HG02938 (cell line): ENCODE results near the gene SCFD1.
A peak's percentile ranks its signal among the peaks of the same experiment; 100 is the strongest.
"Not testable (repeated sequence)": the region's sequence is repeated elsewhere in the genome, so short reads cannot be mapped to it uniquely, and the experiment has no call there.

Experiments
- ATAC-seq: cut with Tn5 transposase; IDR thresholded peaks from one replicate; pipeline ENCODE4 v1.9.1; 2021; ENCODE audit warnings: mild to moderate bottlenecking, moderate library complexity; ENCODE audit not compliant: unreplicated experiment

The SCFD1 gene

DNA sequence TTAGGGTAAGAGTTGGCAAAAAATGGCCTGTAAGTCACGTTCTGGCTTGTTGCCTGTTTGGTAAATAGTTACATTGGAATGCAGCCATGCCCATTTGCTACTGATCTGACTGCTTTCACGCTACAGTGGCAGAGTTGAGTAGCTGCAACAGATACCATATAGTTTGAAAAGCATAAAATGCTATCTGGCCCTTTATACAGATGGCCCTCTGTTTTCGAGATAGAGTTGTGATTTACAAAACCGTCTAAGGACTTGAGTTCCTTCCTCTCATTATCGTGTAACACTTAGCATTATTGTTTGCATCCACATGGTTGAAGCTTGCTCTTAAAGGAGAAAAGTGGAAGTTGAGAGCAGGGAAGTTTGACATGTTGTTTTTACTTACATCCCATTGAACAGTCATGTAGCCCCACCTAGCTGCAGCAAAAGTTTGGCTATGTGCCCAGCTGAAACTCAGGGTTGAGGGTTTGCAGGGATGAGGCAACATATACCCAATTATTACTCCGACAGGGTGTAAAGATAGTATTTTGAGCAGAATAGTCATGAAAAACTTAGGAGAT is 11.3 kb upstream of the SCFD1 start:
- ATAC-seq: no peak

DNA sequence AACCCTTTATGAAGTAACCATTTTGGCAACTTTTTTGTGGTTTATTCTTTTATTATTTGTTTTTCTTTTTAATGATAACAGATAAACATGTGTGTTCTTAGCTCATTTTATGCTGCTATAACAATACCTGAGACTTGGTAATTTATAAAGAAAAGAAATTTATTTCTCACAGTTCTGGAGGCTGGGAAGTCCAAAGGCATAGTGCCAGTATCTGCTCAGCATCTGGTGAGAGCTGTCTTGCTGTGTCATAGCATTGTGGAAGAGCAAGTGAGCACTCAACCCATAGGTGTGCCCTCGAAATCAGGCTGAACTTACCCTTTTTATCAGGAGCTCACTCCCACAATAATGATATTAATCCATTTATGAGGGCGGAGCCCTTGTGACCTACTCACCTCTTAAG is 8.0 kb upstream of the SCFD1 start:
- no peak for ATAC-seq

DNA sequence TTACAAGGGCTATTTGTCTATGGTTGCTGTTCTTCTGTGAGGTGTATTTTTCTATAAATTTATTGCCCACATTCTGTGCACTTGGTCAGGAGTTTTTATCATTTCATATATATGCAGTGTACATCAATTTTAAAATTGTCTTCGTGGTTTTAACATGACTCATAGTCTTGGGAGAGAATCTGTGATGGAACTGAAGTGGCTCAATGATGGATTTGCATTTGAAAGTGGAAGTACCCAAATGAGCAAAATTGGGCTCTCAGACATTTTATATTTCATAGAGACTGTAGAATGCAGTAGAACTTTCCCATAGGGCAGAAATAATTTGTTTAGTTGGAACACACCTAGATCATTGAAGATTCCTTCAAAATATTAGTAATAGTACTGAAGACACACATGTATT is 1.9 kb upstream of the SCFD1 start:
- ATAC-seq: peak; percentile 49

DNA sequence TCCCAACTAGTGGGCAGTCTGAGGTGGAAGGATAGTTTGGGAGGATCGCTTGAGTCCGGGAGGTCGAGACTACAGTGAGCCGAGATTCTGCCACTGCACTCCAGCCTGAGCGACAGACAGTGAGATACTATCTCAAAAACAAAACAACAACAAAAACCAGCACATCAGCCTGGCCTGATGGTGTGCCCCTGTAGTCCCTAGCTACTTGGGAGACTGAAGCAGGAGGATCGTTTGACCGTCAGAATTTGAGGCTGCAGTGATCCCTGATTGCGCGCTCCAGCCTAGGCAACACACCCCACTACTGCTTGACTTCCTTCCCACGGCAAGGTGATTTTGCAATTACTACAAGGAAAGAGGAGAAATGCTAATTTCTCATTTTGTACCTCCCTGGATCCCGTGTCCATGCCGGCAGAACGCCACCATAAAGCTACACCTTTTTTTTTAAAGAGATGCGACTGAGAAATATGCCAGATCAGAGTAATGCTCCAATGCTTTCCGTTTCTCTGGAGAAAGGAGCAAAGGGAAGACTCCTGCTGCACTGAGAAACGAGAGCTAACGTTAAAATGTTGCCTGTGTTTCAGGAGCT is 672 bp upstream of the SCFD1 start:
- peak; percentile 8 for ATAC-seq

DNA sequence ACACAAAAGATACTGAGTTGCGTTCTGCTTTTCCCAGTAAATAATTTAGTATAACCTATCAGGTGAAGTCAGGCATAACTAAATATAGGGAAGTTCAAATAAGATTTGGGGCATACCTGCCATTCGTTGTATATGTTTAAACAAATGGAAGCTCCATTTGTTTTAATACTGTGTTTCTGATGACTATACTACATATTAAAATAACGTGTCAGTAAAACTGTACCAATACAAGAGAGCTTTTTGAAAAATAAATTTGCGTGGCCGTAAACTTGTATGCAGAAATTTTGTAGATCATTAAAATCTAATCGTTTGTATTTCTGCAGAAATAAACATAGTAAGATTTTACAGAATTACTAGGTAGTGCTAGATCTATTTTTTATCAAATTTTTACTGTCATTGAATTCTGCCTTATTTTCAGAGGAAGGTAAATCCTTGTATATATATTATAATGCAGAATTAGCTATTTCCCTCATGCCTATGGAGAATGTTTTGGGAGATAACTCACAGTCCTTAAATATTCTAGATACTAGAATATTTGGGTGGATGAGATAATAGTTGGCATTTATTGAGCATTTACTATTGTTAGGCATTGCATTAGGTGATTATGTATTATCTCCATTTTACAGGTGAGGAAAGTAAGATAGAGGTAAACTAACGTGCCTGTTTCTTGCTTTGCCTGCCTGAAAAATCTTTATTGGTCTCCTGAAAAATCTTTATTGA is 1.5 kb downstream of the SCFD1 start:
- ATAC-seq: no peak

DNA sequence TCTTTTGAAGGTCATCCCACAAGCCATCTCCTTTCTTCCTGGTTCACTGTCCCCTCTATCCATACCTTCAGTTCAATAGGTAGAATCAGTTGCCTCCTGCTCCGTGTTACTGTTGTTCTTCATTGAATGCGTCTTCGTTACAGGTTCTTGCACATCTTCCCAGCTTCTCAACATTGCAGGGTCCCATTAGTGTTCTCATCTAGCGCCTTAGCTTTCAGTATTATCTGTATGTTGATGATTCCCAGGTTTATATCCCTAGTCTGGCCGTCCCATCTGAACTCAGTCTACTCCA is 2.0 kb downstream of the SCFD1 start:
- ATAC-seq: no peak

DNA sequence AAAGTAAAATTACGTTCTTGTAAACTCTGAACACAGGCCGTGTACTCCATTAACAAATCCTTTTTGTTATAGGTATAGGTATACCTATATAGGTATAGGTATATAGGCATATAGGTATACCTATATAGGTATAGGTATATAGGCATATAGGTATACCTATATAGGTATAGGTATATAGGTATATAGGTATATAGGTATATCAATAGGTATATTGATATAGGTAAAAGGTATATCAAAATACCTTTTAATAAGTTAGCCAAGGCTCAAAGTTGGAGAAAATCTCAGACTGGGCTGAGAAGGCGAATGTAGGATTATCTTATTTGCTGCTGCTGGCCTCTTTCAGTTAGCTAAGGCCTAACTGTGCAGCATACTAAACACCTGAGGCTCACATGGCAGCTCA is 3.4 kb downstream of the SCFD1 start:
- ATAC-seq: no peak

DNA sequence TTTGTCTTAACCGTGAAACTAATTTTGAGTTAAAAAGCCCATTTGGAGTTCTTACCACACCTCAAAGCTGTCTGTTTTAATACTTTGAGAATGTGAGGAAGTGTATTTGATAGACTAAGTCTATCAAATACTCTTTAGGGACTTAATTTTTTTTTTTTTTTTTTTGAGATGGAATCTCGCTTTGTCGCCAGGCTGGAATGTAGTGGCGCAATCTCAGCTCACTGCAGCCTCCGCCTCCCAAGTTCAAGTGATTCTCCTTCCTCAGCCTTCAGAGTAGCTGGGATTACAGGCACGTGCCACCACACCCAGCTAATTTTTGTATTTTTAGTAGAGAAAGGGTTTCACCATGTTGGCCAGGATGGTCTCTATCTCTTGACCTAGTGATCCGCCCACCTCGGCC is 7.3 kb downstream of the SCFD1 start:
- ATAC-seq: not testable (repeated sequence)

DNA sequence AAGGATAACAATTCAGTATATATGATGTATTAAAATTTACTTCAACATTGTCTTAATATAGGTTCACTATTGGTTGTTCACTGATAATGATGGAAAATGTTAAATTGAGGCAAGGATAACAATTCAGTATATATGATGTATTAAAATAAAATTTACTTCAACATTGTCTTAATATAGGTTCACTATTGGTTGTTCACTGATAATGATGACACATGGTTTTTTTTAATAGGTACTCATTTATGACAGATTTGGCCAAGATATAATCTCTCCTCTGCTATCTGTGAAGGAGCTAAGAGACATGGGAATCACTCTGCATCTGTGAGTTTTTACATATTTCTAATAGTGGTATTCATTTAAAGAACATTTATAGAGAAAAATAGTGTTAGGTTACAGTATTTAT is 8.1 kb downstream of the SCFD1 start:
- ATAC-seq: no peak

DNA sequence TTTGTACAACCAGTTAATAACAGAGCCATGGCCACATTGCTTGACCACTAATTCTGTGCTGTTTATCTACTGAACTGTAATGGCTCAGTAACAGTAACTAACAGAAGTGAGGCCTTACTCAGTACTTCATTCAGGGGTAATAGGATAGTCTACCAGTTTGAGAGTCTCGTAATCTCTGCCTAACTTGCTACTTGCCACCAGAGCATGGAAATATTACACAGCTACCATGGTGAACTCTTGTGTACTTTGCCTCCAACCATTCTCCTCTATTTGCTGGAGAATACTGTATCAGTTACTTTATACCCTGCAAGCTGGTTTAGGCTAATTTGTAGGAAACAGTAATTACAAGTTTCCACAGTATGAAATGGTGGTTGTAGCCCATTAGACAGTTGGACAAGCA is 10.6 kb downstream of the SCFD1 start:
- no peak for ATAC-seq

DNA sequence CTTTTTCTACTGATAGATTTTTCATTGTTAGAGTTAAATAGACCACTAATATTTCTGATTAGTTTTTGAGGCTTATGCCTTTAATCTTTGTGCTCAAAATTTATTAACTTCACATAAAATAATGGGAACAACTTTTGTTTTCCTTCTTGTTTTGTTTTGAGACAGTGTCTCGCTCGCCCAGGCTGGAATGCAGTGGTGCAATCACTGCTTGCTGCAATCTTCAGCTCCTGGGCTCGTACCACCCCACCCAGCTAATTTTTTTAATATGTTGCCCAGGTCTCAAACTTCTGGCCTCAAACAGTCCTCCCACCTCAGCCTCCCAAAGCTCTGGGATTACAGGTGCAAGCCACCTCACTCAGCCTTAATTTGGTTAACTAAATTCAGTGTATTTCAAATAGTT is 16.8 kb downstream of the SCFD1 start:
- no peak for ATAC-seq

DNA sequence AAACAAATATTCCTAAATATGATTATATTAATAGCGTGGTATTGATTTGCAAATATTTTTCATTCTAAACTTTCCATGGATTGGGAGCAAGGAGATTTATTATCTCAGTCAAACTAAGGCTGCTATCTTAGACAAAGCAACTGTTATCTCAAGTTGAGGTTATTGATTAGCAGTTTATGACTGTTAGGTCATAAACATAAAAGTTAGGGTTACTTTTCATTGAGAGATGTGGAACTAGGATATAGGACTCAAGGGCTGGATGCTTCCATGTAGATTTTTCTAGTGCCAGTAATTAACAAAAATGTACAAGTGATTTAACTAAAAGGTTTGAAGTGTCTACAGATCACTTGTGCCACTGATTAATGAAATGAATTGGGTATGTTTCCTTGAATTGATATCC is 19.1 kb downstream of the SCFD1 start:
- no peak for ATAC-seq

DNA sequence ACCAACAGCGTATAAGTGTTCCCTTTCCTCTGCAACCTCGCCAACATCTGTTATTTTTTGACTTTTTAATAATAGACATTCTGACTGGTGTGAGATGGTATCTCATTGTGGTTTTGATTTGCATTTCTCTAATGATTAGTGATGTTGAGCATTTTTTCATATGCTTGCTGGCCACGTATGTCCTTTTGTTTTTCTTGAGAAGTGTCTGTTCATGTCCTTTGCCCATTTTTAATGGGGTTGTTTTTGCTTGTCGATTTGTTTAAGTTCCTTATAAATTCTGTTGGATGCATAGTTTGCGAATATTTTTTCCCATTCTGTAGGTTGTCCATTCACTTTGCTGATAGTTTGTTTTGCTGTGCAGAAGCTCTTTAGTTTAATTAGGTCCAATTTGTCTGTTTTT is 22.3 kb downstream of the SCFD1 start:
- not testable (repeated sequence) for ATAC-seq

DNA sequence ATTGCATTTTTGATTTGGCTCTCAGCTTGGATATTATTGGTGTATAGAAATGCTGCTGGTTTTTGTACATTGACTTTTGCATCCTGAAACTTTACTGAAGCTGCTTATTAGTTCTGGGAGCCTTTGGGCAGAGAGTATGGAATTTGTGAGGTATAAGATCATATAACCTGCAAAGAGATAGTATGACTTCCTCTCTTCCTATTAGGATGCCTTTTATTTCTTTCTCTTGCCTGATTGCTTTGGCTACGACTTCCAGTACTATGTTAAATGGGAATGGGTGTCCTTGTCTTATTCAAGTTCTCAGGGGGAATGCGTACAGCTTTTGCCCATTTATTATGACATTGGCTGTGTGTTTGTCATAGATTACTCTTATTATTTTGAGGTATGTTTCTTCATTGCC is 23.5 kb downstream of the SCFD1 start:
- no peak for ATAC-seq

DNA sequence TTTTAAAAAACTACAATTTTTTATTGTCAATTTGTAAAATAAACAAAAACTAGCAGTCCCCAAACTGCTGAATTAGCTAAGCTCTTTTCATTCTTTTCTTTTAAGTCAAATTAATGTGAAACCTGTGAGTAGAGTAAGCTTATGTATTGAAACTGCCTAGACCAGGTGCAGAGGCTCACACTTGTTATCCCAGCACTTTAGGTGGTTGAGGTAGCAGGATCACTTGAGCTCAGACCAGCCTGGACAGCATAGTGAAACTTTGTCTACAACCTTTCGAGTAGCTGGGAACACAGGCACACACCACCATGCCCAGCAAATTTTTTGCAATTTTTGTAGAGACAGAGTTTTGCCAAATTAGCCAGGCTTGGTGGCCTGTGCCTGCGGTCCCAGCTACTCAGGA is 26.4 kb downstream of the SCFD1 start:
- ATAC-seq: no peak

DNA sequence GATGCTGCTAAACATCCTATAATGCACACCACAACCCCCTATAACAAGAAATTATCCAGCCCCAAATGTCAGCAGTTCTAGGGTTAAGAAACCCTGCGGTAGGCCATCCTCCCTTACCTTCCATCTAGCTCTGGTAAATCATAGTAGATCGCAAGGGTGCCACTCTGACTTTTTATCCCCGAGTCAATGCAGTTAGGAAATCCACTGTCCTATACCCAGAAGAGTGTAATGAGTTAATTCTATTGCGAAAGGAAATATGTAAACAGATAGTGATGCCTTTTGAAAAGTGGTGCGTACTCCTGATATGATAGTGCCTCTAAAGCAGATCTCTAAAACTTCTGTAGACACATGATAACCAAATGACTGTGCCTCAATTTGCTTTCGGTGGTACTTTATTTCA is 29.8 kb downstream of the SCFD1 start:
- no peak for ATAC-seq

DNA sequence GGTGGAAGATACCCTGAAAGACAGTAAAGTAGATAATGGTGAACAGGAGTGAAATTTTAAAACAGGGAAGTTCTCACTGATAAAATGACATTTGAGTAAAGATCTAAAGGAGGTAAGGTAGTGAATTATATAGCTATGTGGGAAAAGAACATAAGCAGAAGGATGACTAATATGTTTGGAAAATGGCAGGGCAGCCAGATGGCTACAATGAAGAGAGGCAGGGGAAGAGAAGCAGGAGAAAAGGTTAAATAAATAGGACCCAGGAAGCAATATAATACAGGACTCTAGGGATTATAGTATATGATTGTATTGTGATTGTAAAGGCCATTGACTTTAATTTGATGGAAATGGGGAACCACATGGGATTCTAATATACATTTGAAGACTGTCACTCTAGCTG is 33.0 kb downstream of the SCFD1 start:
- no peak for ATAC-seq

DNA sequence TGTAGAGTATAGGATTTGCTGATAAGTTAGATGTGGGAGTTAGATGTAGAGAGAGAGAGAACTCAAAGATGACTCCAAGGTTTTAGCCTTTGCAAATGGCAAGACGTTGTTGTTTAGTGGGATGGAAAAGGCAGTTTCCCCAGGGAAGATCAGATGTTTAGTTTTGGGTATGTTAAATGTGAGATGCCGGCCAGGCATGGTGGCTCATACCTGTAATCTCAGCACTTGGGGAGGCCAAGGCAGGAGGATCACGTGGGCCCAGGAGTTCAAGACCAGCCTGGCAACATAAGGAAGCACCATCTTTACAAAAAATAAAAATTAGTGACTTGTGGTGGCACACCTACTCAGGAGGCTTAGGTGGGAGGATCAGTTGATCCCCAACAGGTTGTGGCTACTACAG is 33.5 kb downstream of the SCFD1 start:
- no peak for ATAC-seq

DNA sequence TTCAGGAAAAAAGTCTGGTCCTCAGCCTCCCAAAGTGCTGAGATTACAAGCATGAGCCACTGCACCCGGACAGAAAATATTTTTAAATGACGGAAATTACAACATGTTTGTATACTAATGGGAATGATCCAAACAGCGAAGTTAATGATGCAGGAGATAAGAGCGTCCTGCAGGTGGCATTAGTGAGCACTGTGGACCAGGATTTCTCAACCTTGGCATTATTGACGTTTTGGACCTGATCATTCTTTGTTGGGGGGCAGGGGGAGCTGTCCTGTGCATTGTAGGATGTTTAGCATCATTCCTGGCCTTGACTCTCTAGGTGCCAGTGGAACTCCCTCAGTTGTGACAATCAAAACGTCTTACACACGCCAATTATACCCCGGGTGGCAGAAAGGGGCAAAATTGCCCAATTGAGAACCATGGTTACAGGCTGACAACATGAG is 34.1 kb downstream of the SCFD1 start:
- ATAC-seq: no peak

DNA sequence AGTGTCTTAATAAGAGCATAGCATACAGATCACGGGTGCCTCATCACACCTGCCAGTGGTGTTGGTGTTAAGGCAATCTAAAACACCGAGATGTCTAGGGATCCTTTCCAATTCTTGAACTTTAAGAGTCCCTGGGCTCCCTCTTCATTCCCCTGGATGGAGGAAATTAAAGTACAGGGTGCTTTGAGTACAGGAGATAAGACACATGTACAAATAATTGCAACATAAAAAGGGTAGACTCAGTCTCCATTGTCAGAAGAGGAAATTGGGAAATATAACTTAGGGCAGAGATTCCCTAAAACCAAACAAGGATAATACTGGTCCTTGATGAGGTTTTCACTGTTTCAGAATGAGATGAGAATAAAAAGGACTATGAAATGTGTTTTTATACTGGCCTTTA is 34.9 kb downstream of the SCFD1 start:
- no peak for ATAC-seq

DNA sequence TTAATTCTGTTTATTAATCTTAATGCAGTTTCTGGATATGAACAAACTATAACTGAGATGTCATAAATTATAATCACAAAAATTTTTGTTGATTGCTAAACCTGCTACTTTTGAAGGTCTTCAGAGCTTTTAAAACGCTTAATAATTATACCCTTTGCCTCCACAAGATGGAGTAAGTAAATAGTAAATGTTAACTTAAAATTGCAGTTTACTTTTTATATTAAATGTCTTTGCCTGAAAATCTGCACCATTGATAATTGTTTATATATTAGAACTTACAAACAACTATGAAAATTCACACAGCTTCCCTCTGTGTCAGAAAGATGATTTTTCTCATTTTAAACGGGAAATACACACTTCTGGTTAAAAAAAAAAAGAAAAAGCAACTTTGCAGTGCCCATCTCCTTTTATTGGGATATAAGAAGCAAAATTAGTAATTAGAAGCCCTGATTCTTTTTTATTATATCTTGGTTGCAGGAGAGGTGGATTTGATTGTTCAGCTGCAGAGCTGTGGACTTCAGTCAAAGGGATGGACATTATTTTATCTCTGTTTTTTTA is 35.6 kb downstream of the SCFD1 start:
- no peak for ATAC-seq

DNA sequence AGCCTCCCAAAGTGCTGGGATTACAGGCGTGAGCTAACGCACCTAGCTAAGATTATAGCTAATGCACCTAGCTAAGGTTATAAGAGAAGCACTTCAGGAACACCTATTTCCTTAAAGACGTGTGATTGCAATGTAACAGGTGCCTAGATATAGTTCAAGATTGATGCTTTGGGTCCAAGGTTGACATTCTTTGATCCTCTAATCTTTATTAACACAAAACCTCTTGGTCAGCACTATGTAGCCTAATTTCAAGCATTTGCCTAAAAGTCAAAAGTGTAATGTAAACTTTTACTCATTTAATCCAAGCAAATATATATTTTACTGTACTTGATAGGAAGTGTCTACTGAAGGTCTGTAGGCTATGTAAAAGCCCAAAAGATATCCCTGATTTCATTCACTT is 36.5 kb downstream of the SCFD1 start:
- no peak for ATAC-seq

DNA sequence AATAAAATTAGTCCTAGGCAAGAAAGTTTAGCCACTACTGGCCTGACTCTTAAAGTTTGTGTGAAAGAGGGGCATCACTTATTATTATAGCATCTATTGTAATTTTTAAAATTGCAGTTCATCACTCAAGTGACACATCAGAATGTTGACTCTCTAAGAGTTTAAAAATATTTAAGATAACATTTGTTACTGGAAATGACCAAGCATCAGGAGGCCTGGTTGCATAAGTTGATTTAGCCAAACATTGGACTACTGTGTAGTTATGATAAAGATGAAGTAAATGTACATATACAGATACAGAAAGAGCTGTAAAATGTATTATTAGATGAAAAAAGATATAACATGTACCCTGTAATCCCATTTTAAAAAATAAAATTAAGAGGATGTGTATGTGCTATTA is 47.5 kb downstream of the SCFD1 start:
- no peak for ATAC-seq
